Measurements from ENCODE around the gene PARM1. TPM values are rescaled to one million over a fixed set of nuclear protein-coding genes. Genes with fewer than 3 reads are reported as not detected.
"Not testable (repeated sequence)": the region's sequence is repeated elsewhere in the genome, so short reads cannot be mapped to it uniquely, and the experiment has no call there.

The PARM1 gene
- total and polyA plus RNA-seq, 12 donors, result 11.3 to 204 (median 70.6) TPM

DNA sequence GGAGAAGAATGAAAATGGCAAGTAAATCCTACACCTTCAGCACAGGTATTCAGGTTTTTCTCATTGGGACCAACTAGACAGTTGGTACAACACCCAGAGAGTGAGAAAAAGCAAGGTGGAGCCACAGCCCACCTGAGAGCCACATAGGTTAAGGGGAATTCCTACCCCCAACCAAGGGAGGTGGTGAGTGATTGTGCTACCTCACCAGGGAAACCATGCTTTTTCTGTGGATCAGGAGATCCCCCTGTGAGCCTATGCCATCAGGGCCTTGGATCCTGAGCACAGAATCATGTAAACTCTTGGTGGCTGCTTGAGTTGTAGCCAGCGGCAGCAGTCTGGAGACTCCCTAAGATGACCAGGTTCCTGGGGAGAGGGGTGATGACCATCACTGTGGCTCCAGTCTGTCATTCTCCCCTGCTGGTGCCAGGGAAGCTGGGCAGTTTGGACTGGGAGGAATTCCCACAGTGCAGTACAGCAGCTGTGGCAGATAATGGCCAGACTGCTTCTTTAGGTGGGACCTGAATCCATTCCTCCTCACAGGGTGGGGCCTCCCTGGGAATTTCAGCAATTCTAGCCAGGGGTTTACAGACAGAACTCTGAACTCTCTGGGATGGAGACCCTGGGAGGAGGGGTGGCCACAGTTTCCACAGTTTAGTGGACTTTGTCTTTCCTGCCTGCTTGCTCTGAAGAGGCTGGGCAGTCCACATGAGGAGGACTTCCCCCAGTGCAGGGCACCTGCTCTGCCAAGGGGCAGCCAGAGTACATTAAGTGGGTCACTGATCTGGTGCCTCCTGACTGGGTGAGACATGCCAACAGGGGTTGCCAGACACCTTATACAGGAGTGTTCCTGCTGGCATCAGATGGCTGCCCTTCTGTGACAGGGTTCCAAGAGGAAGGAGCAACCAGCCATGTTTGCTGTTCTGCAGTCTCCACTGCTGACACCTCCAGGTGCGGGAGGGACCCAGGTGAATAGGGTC is 43.2 kb downstream of the PARM1 start:
- intact Hi-C loops (cut with DNase I), result no loop called here
- WGBS, 4 donors, result 89 to 95% (median 93%) methylated on average over 1 to 2 of the region's 2 CpGs
- no peak for DNase-seq

DNA sequence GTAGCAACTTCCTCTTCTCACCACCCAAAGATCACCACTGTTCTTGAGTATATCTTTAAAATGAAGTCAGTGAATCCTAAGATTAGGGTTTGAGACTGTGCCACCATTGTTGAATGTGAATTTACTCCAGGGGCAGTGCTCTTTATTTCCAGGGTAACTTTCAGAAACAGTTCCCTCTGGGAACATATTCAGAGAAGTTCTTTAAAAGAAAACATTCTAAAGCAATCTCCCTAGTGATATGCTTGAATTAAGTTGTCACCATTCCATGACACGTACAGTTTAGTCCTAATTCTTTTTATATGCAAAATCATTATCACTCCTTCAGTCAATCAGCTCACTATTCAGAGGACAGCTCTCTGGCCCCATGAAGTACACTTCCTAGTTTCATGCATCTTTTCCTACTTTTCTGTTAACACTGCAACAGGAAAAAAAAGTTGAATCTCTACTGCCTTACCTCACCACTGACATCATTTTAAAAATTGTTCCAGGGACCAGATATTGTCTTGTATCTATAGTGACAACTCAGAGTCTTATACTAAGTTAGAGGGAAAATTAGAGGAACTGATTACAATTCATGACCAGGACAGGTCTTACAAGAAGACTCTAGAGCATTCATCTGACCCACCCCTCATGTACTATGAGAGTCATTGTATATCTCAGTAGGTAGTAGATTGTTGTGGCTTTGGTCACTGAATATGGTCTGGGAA is 49.8 kb downstream of the PARM1 start:
- Histone ChIP-seq H3K27ac (no peak overlapping the region), H3K4me1 (replicated peaks in 1 of 2) (no peaks in the 10 kb centered on the region), H3K9me3 (replicated peaks in 1 of 3) (no peaks in the 10 kb centered on the region), H3K27me3 (no peaks in the 10 kb centered on the region), H3K36me3 (replicated peaks in 1 of 2) (no peaks in the 10 kb centered on the region), H3K4me3 (no peak overlapping the region)
- TF ChIP-seq, protein P1, sequence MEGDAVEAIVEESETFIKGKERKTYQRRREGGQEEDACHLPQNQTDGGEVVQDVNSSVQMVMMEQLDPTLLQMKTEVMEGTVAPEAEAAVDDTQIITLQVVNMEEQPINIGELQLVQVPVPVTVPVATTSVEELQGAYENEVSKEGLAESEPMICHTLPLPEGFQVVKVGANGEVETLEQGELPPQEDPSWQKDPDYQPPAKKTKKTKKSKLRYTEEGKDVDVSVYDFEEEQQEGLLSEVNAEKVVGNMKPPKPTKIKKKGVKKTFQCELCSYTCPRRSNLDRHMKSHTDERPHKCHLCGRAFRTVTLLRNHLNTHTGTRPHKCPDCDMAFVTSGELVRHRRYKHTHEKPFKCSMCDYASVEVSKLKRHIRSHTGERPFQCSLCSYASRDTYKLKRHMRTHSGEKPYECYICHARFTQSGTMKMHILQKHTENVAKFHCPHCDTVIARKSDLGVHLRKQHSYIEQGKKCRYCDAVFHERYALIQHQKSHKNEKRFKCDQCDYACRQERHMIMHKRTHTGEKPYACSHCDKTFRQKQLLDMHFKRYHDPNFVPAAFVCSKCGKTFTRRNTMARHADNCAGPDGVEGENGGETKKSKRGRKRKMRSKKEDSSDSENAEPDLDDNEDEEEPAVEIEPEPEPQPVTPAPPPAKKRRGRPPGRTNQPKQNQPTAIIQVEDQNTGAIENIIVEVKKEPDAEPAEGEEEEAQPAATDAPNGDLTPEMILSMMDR (IDR thresholded peaks at IDR 0.05), result no peak
- no peak for TF ChIP-seq POLR2A (IDR thresholded peaks at IDR 0.05)
- 73 to 81% (median 75%) methylated on average over 1 of the region's 1 CpG for WGBS, 4 donors
- intact Hi-C loops (cut with DNase I), result no loop called here
- DNase-seq, result no peak

More for the DNA sequence above, 43.2 kb downstream of the PARM1 start:
- H3K9me3 ChIP-seq (replicated peaks in 1 of 3), result no peaks in the 10 kb centered on the region
- H3K4me3 ChIP-seq, result no peak overlapping the region
- no peaks in the 10 kb centered on the region for H3K36me3 ChIP-seq (replicated peaks in 1 of 2)
- no peaks in the 10 kb centered on the region for H3K4me1 ChIP-seq (replicated peaks in 1 of 2)
- H3K27me3 ChIP-seq, result no peaks in the 10 kb centered on the region
- no peak overlapping the region for H3K27ac ChIP-seq
- TF ChIP-seq POLR2A (IDR thresholded peaks at IDR 0.05), result no peak
- TF ChIP-seq, protein P1 (IDR thresholded peaks at IDR 0.05), result no peak

DNA sequence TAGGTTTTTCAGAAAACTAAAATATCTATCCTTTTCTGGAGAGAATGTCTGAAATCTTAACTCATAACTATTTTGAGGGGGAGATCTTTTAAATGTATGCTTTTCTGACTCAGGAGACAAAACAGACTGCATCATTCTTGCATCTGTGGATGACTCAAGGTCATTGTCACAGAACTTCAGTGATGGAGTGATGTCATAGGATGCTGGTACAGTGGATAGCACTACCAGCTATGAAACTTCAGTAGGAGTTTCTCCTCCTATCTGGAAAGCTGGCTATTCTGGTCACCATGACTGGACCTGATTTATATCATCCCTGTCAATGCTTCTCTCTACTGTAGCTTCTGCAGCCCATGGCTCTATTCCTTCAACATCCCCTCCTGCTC is 50.3 kb downstream of the PARM1 start:
- intact Hi-C loops (cut with DNase I), result no loop called here
- no peaks in the 10 kb centered on the region for H3K9me3 ChIP-seq (replicated peaks in 1 of 3)
- H3K4me1 ChIP-seq (replicated peaks in 1 of 2), result no peaks in the 10 kb centered on the region
- no peak overlapping the region for H3K27ac ChIP-seq
- no peaks in the 10 kb centered on the region for H3K27me3 ChIP-seq
- H3K36me3 ChIP-seq (replicated peaks in 1 of 2), result no peaks in the 10 kb centered on the region
- no peak overlapping the region for H3K4me3 ChIP-seq
- DNase-seq, result no peak
- TF ChIP-seq POLR2A (IDR thresholded peaks at IDR 0.05), result no peak
- TF ChIP-seq, protein P1 (IDR thresholded peaks at IDR 0.05), result no peak

DNA sequence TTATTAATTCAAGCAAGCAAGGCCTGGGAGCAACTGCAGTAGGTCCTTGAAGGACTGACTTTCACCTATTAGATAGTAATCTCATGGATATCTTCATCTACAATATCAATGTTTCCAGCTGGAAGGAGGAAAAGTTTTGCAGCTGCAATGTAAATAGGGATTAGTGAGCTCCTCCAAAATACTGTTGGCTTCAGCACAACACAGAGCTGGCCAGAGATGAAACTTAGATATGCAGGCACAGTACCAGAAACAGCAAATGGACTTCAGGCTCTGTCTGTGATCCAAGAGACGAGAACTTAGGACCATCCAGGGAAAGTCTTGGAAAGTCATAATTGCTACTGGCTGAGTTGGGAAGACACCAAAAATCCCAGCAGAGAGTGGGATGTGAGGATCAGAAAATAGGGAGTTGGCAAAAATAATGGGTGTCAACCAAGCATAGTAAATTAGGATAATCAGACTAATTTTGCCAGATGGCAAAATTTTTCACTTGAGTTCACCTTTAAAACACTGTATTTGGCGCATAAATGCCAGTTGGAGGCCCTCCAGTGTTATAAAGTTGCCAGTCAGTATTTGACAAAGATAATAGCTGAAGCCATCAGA is 57.5 kb downstream of the PARM1 start:
- H3K4me1 ChIP-seq (replicated peaks in 1 of 2), result no peaks in the 10 kb centered on the region
- DNase-seq, result no peak
- H3K27me3 ChIP-seq, result no peaks in the 10 kb centered on the region
- no peak overlapping the region for H3K27ac ChIP-seq
- WGBS, 4 donors, result 66 to 81% (median 74%) methylated on average over 2 of the region's 2 CpGs
- TF ChIP-seq POLR2A (IDR thresholded peaks at IDR 0.05), result no peak
- TF ChIP-seq, protein P1 (IDR thresholded peaks at IDR 0.05), result no peak
- H3K36me3 ChIP-seq (replicated peaks in 1 of 2), result no peaks in the 10 kb centered on the region
- H3K4me3 ChIP-seq, result no peak overlapping the region
- intact Hi-C loops (cut with DNase I), result no loop called here
- no peaks in the 10 kb centered on the region for H3K9me3 ChIP-seq (replicated peaks in 1 of 3)

DNA sequence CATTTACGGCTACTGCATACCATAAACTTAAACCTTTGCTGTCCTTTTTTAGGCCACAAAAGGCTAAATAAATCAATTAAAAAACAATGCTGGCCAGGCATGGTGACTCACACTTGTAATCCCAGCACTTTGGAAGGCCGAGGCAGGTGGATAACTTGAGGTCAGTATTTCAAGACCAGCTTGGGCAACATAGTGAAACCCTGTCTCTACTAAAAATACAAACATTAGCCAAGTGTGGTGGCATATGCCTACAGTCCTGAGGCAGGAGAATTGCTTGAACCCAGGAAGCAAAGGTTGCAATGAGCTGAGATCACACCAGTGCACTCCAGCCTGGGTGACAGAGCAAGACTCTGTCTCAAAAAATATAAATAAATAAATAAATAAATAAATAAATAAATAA is 61.5 kb downstream of the PARM1 start:
- H3K27ac ChIP-seq; H3K36me3 ChIP-seq (replicated peaks in 1 of 2); H3K27me3 ChIP-seq; H3K9me3 ChIP-seq (replicated peaks in 1 of 3); H3K4me1 ChIP-seq (replicated peaks in 1 of 2); intact Hi-C loops (cut with DNase I); H3K4me3 ChIP-seq; DNase-seq: not testable (repeated sequence)
- WGBS, 4 donors, result 73 to 80% (median 78%) methylated on average over 2 of the region's 2 CpGs

Data from adrenal gland (tissue), 12 donors.